Caco-2 (cell line): ENCODE data around the gene CXorf38. TPM values are rescaled to one million over a fixed set of nuclear protein-coding genes. Genes with fewer than 3 reads are reported as not detected.

Experiments
- BruUV-seq: library from RNA; stranded (reverse); fragments of 400-500 nt; replicated peaks from 2 replicates; lab custom pipeline; 2021; lab: Mats Ljungman, UMichigan
- CTCF ChIA-PET: fragments of 300-600 bp; sonication (Branson Sonifier 250); formaldehyde crosslinking; loops from one replicate; lab custom pipeline; 2022; ENCODE audit warnings: antibody characterized with exemption; lab: Charles Lee
- POLR2A ChIA-PET: fragments of 300-600 bp; sonication (Branson Sonifier 250); formaldehyde crosslinking; loops from one replicate; lab custom pipeline; 2022; ENCODE audit warnings: antibody characterized with exemption; lab: Charles Lee
- DNase-seq, 2 experiments: peaks; one replicate each; pipeline versions ENCODE4 v3.0.0 to v3.0.0-alpha.2; 2020 to 2022
- H3K27me3 ChIP-seq: replicated peaks from 2 replicates; pipeline ENCODE4 v1.6.0; 2011; ENCODE audit warnings: low read length; ENCODE audit not compliant: control insufficient read depth, insufficient read depth
- H3K36me3 ChIP-seq: 2 replicates; pipeline ENCODE4 v1.5.1; 2011; ENCODE audit warnings: low read length; ENCODE audit not compliant: control insufficient read depth, insufficient read depth
- H3K4me1 ChIP-seq: fragments of 250-450 bp; sonication (Bioruptor Pico); 2 replicates; pipeline ENCODE4 v1.5.1; 2020; ENCODE audit warnings: mild to moderate bottlenecking
- H3K4me3 ChIP-seq: 2 replicates; pipeline ENCODE4 v1.5.1; 2011; ENCODE audit warnings: low read depth, mild to moderate bottlenecking, control low read depth, low read length
- H3K9me3 ChIP-seq: fragments of 250-450 bp; sonication (Bioruptor Pico); 2 replicates; pipeline ENCODE4 v1.5.1; 2020; ENCODE audit warnings: mild to moderate bottlenecking, moderate library complexity
- H3K27ac Mint-ChIP-seq: one replicate; pipeline ENCODE4 v1.8.0; 2022; ENCODE audit warnings: mixed read lengths; ENCODE audit not compliant: unreplicated experiment
- H3K27me3 Mint-ChIP-seq: one replicate; pipeline ENCODE4 v1.8.0; 2022; ENCODE audit warnings: mixed read lengths; ENCODE audit not compliant: insufficient read depth, unreplicated experiment
- H3K36me3 Mint-ChIP-seq: one replicate; pipeline ENCODE4 v1.8.0; 2022; ENCODE audit warnings: mild to moderate bottlenecking, mixed read lengths; ENCODE audit not compliant: insufficient read depth, unreplicated experiment
- H3K4me1 Mint-ChIP-seq: one replicate; pipeline ENCODE4 v1.8.0; 2022; ENCODE audit warnings: low read depth, mixed read lengths; ENCODE audit not compliant: unreplicated experiment
- H3K4me3 Mint-ChIP-seq: one replicate; pipeline ENCODE4 v1.8.0; 2022; ENCODE audit warnings: mild to moderate bottlenecking, moderate library complexity, mixed read lengths; ENCODE audit not compliant: unreplicated experiment
- H3K9me3 Mint-ChIP-seq: one replicate; pipeline ENCODE4 v1.8.0; 2022; ENCODE audit warnings: mixed read lengths; ENCODE audit not compliant: unreplicated experiment
- CTCF ChIP-seq, 2 experiments: fragments of 200-600 bp in 1 of 2; IDR thresholded peaks; 1 replicate in 1 of 2; 2 replicates in 1 of 2; pipeline versions ENCODE4 v1.5.1 to v1.8.0; 2011 to 2022; ENCODE audit warnings: antibody characterized with exemption in 1 of 2, control low read depth in 1 of 2, inconsistent platforms in 1 of 2, low read depth in 1 of 2, low read length in 1 of 2, mild to moderate bottlenecking in 1 of 2, moderate library complexity in 1 of 2; ENCODE audit not compliant: insufficient read depth in 1 of 2, severe bottlenecking in 1 of 2, unreplicated experiment in 1 of 2
- intact Hi-C: fragments of 100-400 bp; cut with micrococcal nuclease; formaldehyde crosslinking; loops from one replicate; pipeline ENCODE4 v1.10.0; 2022; ENCODE audit not compliant: unreplicated experiment
- total RNA-seq: library from RNA; stranded (reverse); gene quantifications from 2 replicates; pipeline ENCODE4 v1.2.3, GENCODE V29; 2022

Gene CXorf38
- total RNA-seq, 1 experiment from 2014 or later: 8.7 TPM

GRCh38 chrX:40687169-40687568, 39.8 kb upstream of the CXorf38 start:
- peaks cover 32% of the 10 kb centered on the region for H3K36me3 Mint-ChIP-seq
- BruUV-seq: no TSS peak
- POLR2A ChIA-PET: no interaction called here
- H3K27me3 Mint-ChIP-seq: no peaks in the 10 kb centered on the region
- DNase-seq: no peak
- CTCF ChIA-PET: no interaction called here
- no peaks in the 10 kb centered on the region for H3K36me3 ChIP-seq
- no peak overlapping the region for H3K4me3 Mint-ChIP-seq
- H3K4me1 ChIP-seq: no peaks in the 10 kb centered on the region
- no peaks in the 10 kb centered on the region for H3K9me3 Mint-ChIP-seq
- TF ChIP-seq CTCF (IDR thresholded peaks at IDR 0.05; ENCODE audit: insufficient read depth in 1 of 2, low read depth in 1 of 2, low read length in 1 of 2, severe bottlenecking in 1 of 2, unreplicated experiment in 1 of 2): no peak
- intact Hi-C loops: no loop called here
- H3K9me3 ChIP-seq: no peaks in the 10 kb centered on the region
- H3K4me3 ChIP-seq: no peak overlapping the region
- H3K27ac Mint-ChIP-seq: no peak overlapping the region
- H3K27me3 ChIP-seq: no peaks in the 10 kb centered on the region
- H3K4me1 Mint-ChIP-seq: no peaks in the 10 kb centered on the region

- Mint-ChIP-seq H3K4me3 (no peak overlapping the region), H3K27me3 (no peaks in the 10 kb centered on the region), H3K9me3 (no peaks in the 10 kb centered on the region), H3K4me1 (no peaks in the 10 kb centered on the region), H3K36me3 (peaks cover 28% of the 10 kb centered on the region), H3K27ac (peak overlapping the region; percentile 45)
- no TSS peak for BruUV-seq
- POLR2A ChIA-PET: no interaction called here
- DNase-seq: no peak
- H3K27me3 ChIP-seq: no peaks in the 10 kb centered on the region
- H3K4me3 ChIP-seq: no peak overlapping the region
- intact Hi-C loops: no loop called here
- TF ChIP-seq CTCF (IDR thresholded peaks at IDR 0.05; ENCODE audit: insufficient read depth in 1 of 2, low read depth in 1 of 2, low read length in 1 of 2, severe bottlenecking in 1 of 2, unreplicated experiment in 1 of 2): no peak
- H3K9me3 ChIP-seq: no peaks in the 10 kb centered on the region
- CTCF ChIA-PET: no interaction called here
- no peaks in the 10 kb centered on the region for H3K36me3 ChIP-seq
- H3K4me1 ChIP-seq: no peaks in the 10 kb centered on the region
These were observed 38.1 kb upstream of the CXorf38 start for GRCh38 chrX:40685362-40685918.

GRCh38 chrX:40684092-40684491, 36.7 kb upstream of the CXorf38 start:
- ChIA-PET CTCF (no interaction called here), POLR2A (no interaction called here)
- Mint-ChIP-seq H3K4me1 (no peaks in the 10 kb centered on the region), H3K36me3 (peaks cover 36% of the 10 kb centered on the region), H3K4me3 (no peak overlapping the region), H3K27me3 (no peaks in the 10 kb centered on the region), H3K9me3 (no peaks in the 10 kb centered on the region), H3K27ac (no peak overlapping the region)
- TF ChIP-seq CTCF (IDR thresholded peaks at IDR 0.05; ENCODE audit: insufficient read depth in 1 of 2, low read depth in 1 of 2, low read length in 1 of 2, severe bottlenecking in 1 of 2, unreplicated experiment in 1 of 2): no peak
- Histone ChIP-seq H3K4me3 (no peak overlapping the region), H3K4me1 (no peaks in the 10 kb centered on the region), H3K36me3 (no peaks in the 10 kb centered on the region), H3K27me3 (no peaks in the 10 kb centered on the region), H3K9me3 (no peaks in the 10 kb centered on the region)
- intact Hi-C loops: no loop called here
- DNase-seq: no peak
- no TSS peak for BruUV-seq
